GM21717 (cell line): ENCODE data around the gene ENHO.

Experiments
- ATAC-seq: cut with Tn5 transposase; IDR thresholded peaks from one replicate; pipeline ENCODE4 v1.9.1; 2021; ENCODE audit warnings: mild to moderate bottlenecking, moderate library complexity; ENCODE audit not compliant: unreplicated experiment

The ENHO gene

GRCh38 chr9:34508463-34508862 lies 14.3 kb downstream of the ENHO start:
- no peak for ATAC-seq

DNA sequence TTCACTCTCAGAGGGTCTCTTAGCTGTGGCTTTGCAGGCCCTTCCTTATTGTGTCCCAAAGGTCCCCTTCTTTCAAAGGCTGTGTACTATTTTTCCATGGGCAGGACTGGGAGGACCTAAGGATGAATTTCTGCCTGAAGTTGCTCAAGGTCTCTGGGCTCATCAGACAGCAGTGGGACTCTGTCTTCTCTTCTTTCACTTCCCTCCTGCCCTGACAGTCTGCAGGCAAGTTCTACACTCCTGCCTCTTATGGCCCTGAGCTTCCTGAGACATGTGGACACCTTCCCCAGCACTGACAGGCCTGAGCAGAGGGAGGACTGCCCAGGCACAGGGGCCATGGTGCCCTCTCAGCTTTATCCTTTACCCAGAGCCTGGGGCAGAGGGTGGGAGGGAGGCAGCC lies 14.8 kb downstream of the ENHO start:
- no peak for ATAC-seq

- no peak for ATAC-seq
These were observed 15.2 kb downstream of the ENHO start for GRCh38 chr9:34507556-34507955.

GRCh38 chr9:34506623-34507022 lies 16.2 kb downstream of the ENHO start:
- ATAC-seq, result no peak

- no peak for ATAC-seq
These were observed 17.2 kb downstream of the ENHO start for GRCh38 chr9:34505370-34506120.

DNA sequence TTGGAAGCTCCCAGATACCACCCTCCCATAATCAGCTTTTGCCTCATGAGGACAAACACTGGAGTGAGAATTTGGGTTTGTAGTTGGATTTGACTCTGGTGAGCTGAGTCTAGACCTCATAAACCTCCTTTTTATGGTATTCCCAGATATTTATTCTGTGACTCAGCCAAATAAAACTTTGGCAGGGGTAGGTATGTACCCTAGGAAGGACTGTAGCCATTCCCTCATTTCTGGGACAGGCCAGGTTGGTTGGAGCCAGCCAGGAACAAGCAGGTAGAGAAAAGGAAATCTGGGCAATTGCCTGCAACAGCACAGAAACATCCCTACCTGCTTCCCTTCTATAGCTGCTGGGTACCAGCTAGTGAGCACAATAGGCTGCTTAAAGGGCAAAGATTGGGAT lies 19.4 kb downstream of the ENHO start:
- no peak for ATAC-seq

- ATAC-seq, result no peak
These were observed 19.9 kb downstream of the ENHO start for GRCh38 chr9:34502891-34503290.

DNA sequence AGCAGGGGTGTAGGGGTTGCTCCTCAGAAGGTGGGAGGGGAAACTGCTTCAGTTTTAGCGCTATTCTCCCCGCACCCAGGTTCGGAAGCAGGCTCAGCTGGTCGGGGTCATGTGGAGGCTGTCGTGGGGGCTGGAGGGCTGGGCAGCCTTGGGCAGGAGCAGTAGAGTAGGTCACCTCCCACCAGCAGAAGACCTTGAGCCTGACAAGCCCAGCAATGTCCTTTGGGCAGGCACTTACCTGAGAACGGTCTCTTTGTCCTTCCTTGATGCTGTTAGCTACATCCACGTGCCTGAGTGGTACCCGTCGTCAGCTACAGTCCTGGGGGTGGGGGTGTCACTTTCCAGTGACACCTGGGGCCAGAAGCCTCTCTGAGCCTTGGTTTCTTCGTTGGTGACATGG lies 20.3 kb downstream of the ENHO start:
- ATAC-seq, result no peak

DNA sequence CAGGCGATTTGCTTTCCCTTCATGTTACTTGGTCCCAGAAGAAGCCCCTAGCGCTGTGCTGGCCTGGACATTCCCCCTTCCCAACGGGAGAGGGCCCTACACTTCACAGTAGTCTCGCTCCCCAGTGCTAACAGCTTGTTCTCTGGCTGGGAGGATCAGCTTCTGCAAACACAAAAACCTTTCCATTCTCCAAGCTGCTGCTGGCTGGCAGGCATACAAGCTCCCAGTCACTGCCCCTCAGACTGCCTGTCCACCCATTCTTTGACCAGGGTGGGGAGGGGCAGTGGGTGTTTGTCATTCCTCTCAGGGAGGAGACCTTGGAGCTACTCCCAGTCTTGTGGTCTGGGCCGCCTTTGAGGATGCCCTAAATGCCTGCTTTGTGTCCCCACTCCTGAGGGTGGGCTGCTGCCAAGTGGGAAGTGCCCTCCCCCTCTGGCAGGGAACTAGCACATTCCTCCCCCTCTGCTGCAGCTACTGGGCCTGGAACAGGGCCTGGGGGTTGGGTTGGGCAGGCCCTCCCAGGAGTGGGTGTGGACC lies 20.8 kb downstream of the ENHO start:
- ATAC-seq, result no peak

- no peak for ATAC-seq
These were observed 21.4 kb downstream of the ENHO start for GRCh38 chr9:34501372-34501771.

DNA sequence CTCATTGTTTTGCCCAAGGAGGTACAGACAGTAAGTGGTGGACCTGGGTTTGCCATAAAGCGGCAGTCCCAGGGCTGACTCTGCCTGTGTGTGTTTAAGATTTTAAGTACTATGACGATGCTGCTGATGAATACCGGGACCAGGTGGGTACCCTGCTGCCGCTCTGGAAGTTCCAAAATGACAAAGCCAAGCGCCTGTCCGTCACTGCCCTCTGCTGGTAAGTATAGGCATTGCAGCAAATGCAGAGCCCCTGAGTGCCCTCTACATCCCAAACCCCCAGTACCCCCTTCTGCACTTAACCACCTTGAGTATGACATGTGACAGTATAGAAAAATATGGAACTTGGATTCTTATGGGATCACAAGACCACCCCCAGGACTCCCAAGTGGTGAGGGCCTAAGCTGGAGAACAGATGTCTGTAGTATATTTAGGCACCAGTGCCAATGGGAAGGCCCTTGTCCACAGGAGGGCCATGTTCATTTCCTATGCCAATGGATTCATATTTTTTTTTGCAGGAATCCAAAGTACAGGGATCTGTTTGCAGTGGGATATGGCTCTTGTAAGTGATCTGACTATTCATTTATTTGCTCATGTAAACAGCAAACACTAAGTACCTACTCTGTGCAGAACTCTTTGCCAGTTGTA lies 22.0 kb downstream of the ENHO start:
- no peak for ATAC-seq

DNA sequence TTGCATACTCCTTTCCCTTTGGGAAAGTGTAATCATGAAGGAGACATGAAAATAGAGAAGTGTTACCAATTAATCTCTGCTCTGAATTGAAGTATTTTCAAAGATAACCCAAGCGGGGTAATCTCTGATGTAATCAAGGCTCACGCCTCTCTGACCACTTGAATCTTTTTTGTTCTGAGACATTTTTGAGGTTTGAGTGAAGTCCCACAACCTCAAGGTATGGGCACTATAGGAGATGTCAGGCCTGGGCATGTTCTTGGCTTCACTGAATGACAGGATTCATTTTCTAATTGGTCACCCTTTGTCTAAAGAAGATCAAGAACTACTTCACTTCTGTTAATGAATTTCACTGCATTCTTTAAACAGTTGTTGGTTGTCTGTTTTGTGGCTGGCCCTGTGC lies 23.7 kb downstream of the ENHO start:
- ATAC-seq, result no peak

GRCh38 chr9:34498553-34498952 lies 24.2 kb downstream of the ENHO start:
- no peak for ATAC-seq

DNA sequence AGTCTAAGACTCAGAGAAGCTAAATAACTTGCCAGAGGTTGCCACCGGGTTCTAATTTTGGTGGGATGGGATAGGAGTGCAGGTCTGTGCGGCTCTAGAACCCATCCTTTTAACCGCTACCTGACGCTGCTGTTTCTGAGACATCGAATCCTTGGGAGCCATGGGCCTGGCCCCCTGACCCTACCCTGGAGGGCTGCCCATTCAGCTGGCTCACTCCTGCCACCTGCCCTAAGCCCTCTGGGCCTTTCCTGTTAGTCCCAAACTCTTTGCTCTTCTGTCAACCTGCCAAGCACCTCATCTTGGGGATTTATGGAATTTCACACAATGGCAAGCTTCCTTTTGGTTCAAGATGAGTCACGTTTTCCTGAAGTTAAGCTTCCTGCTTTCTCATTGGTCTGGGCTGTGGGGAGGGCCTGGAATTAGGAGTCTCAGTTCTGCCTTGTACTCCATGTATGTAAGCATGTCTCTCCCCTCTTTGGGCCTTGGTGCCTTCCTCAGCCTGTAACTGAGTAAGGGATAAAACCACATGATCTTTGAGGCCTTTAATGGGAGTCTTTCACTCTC lies 26.6 kb downstream of the ENHO start:
- no peak for ATAC-seq

DNA sequence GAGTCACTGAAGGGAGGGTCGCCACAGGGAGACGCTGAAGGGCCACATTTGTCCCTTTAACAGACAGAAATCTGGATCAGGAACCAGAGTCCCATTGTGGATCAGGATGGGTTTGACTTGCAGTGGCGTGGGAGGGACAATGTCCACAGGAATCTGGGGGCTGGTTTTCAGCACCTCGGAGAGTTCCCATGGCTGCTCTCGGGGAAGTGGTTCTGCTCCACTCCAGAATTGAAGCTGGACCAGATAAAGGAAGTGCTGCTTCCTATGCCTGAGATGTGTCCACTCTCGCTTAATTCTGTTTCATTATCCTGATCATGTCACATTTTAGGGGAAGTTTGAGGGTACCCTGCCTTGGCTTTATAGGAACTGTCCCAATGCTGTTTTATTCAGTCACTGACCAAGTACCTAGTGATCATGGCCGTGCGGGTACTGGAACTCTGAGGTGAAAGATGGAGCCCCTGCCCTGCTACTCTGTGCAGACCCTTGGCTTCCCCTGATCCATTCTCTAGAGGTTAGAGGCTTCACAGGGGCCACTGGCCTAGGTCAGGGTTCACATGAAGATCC lies 28.7 kb downstream of the ENHO start:
- no peak for ATAC-seq

GRCh38 chr9:34492051-34492450 lies 30.7 kb downstream of the ENHO start:
- no peak for ATAC-seq

DNA sequence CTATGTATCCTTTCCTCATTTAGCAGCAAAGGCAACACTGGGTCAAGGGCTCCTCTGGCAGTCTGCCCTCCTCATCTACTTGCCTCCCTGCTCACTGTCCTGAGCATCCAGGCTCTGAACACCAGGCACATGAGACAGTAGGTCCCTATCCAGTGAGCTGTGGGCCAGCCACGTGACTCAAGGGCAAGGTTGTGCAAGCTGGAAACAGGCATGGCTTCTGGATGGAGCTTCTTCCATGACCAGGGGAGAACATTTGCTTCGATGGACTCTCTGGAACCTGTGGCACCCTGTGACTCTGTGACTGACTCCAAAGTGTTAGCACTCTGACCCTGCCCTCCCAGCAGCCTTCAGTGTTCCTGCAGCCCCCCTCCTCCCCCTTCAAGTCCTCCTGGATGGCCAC lies 31.2 kb downstream of the ENHO start:
- ATAC-seq, result no peak

- ATAC-seq, result no peak
These were observed 32.0 kb downstream of the ENHO start for GRCh38 chr9:34490760-34491159.

DNA sequence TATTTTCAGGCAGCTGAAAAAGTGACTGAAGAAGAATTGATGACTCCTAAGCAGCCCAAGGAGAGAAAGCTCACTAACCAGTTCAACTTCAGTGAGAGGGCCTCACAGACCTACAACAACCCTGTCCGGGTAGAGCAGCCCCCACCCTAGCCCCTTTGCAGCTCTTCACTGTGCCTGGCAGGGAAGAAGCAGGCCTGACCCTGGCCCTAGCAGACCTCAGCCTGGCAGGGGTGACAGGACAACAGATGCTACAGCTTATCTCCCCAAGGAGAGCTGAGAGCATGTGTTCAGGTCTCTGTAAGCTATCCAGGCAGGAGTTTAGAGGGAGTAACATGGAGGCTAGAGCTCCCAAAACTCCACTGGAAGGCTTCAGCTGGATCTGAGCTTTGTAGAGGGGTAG lies 32.4 kb downstream of the ENHO start:
- ATAC-seq, result no peak

DNA sequence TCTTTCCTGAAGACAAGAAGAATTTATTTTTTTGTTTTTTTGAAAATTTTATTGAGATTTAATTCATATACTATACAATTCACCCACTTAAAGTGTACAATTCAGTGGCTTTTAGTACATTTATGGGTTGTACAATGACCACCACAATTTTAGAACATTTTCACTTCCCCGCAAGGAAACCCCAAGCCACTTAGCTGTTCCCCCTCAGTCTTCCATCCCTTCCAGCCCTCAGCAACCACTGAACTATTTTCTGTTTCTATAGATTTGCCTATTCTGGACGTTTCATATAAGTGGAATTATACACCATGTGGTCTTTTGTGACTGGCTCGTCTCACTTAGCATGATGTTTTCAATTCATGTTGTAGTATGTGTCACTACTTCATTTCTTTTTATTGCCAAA lies 36.2 kb downstream of the ENHO start:
- ATAC-seq, result no peak

DNA sequence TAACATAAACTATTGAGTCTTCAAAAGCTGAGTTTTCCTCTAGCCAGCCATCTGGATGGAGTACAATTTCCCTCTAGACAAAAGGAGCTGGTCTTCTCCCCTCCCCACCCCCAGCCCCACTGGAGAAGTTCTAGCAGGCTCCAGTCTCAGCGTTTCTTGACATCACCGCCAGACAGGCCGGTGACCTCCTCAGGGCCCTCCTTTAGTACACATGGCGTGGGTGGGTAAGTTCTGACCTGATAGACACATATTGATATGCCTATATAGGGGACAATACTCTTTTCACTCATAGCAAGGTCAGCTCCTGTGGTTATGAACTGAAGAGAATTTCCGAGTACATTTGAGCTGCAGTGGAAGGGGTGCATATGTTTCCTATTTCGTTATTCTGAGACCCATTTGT lies 37.0 kb downstream of the ENHO start:
- ATAC-seq, result no peak

GRCh38 chr9:34484678-34485077 lies 38.1 kb downstream of the ENHO start:
- ATAC-seq, result no peak
